IPS-18c (cell line): ENCODE measurements around the gene MAGEA10.

Experiments
- H3K4me3 ChIP-seq: 2 replicates; pipeline ENCODE4 v1.7.0; 2013; ENCODE audit warnings: low read depth, mild to moderate bottlenecking, low read length, moderate library complexity; ENCODE audit not compliant: insufficient read depth
- H3K9me3 ChIP-seq: one replicate; pipeline ENCODE4 v1.6.1; 2013; ENCODE audit warnings: mild to moderate bottlenecking, low read length, moderate library complexity; ENCODE audit not compliant: control insufficient read depth, insufficient read depth

The MAGEA10 gene

DNA sequence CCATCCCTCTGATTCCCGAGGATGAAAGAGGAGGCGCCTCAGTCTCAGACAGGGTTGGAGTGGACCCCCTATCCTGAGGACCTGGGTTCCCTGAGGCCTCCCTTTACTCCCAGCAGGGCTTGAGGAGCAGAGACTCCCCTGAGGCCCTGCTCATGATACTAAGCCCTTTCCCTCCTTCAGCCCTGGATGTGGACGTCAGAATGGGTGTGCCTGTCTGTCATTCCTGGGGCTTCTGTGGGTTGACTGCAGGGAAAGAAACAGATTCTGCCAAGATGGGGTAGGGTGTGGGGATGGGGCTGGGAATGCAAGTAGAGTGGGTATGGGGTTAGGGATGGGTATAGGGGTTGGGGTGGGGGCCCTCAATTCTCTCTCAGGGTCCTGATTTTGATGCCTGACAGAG is 21.1 kb downstream of the MAGEA10 start:
- H3K4me3 ChIP-seq: no peak overlapping the region
- peaks cover 10% of the 10 kb centered on the region for H3K9me3 ChIP-seq

DNA sequence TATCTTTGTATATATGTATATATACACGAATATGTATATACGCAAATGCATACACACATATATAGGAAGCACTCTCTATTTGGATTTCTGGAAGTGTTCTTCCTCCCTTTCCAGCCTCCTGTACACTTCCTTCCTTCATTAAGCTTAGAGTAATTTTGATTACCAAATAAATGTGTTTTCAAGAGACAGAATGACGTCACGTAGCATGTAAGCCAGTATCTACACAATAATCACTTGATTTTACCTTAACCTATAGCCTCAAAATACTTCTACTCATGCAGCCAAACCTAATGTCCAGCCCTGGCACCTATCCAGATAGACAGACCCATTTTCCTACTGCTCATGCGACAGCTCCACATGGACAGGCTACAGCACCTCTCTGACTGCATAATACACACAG is 29.9 kb downstream of the MAGEA10 start:
- Histone ChIP-seq H3K9me3 (no peaks in the 10 kb centered on the region), H3K4me3 (no peak overlapping the region)

DNA sequence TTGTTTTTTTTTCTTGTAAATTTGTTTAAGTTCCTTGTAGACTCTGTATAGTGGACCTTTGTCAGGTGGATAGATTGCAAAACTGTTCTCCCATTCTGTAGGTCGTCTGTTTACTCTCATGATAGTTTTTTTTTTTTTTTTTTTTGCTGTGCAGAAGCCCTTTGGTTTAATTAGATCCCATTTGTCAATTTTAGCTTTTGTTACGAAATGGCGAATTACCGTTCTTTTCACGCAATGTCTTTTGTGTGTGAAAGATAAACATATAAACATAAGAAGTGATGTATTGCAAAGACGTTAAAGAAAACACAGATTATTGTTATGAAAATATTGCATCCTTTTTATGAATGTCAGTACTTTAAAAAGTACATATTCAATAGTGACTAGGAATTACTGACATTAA is 34.5 kb downstream of the MAGEA10 start:
- Histone ChIP-seq H3K4me3 (no peak overlapping the region), H3K9me3 (peaks cover 2% of the 10 kb centered on the region)

DNA sequence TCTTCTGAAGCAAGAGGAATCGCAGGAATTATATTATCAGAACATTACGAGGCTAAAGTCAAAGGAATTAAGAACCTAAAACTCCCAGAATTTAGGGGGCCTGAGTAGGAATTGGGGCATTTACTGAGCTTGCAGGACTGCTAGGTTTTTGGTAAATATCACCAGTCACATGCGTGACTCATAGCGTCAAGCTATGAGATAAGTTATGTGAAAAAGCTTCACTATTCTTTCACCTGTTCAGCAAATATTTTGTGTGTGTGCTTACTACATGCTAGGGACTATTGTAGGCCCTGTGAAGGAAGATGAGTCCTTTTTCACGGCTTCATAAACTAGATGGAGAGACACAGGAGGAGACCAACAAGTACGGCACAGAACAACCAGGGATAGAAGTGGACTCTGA is 52.2 kb downstream of the MAGEA10 start:
- H3K4me3 ChIP-seq: no peak overlapping the region
- H3K9me3 ChIP-seq: peaks cover 2% of the 10 kb centered on the region
